K562 (cell line): ENCODE measurements around the gene BMI1.

ENCODE experiments used
- CTCF ChIP-seq, 3 experiments: IDR thresholded peaks in 2 of 3; conservative IDR thresholded peaks in 1 of 3; 2 replicates each; pipeline ENCODE4 v1.5.1; 2011 to 2012; ENCODE audit warnings: low read length in 3 of 3, mild to moderate bottlenecking in 3 of 3, control low read depth in 2 of 3, improper control_type of control experiment in 1 of 3, inconsistent platforms in 1 of 3, low read depth in 1 of 3, mixed read lengths in 1 of 3, moderate library complexity in 1 of 3; ENCODE audit not compliant: insufficient read depth in 2 of 3
- EZH2 ChIP-seq: IDR thresholded peaks from 2 replicates; pipeline ENCODE4 v1.6.1; 2012; ENCODE audit warnings: low read depth, mild to moderate bottlenecking, inconsistent platforms, low read length, borderline replicate concordance
- GABPA ChIP-seq: fragments of 200-800 bp; sonication (Bioruptor generic); conservative IDR thresholded peaks from 2 replicates; pipeline ENCODE4 v1.6.1; 2016; ENCODE audit warnings: low read depth, missing genetic modification characterization, missing compliant biosample characterization
- NRF1 ChIP-seq, 2 experiments: fragments of 450-650 bp; IDR thresholded peaks in 1 of 2; conservative IDR thresholded peaks in 1 of 2; 2 replicates each; pipeline ENCODE4 v1.6.1; 2014; ENCODE audit warnings: mild to moderate bottlenecking in 2 of 2
- RREB1 ChIP-seq: fragments of 250-450 bp; sonication (Bioruptor Pico); IDR thresholded peaks from 2 replicates; pipeline ENCODE4 v1.4.0; 2020
- TAF1 ChIP-seq: IDR thresholded peaks from 2 replicates; pipeline ENCODE4 v1.6.1; 2011; ENCODE audit warnings: mild to moderate bottlenecking, low read length, moderate library complexity; ENCODE audit not compliant: insufficient read depth, control insufficient read depth, severe bottlenecking; ENCODE audit errors: extremely low read depth
- TARDBP ChIP-seq: fragments of 450-650 bp; IDR thresholded peaks from 2 replicates; pipeline ENCODE4 v1.6.1; 2016
- ZNF511 ChIP-seq: sonication (generic); formaldehyde crosslinking; IDR thresholded peaks from 2 replicates; pipeline ENCODE4 v1.8.0; 2022; ENCODE audit warnings: mild to moderate bottlenecking, missing genetic modification reagents
- ZNF75A ChIP-seq: fragments of 450-650 bp; formaldehyde crosslinking; IDR thresholded peaks from 2 replicates; pipeline ENCODE4 v1.4.0; 2020; ENCODE audit warnings: mild to moderate bottlenecking

GRCh38 chr10:22322641-22323160 is 1.8 kb downstream of the BMI1 start:
- no peak; the same call in 1 of the 2 replicates for TF ChIP-seq EZH2
- no peak for TF ChIP-seq CTCF (IDR thresholded peaks at IDR 0.05 in 2 of 3, conservative IDR thresholded peaks at IDR 0.05 in 1 of 3; ENCODE audit: insufficient read depth in 2 of 3, low read depth in 1 of 3, low read length in 3 of 3)
- TF ChIP-seq NRF1 (conservative IDR thresholded peaks at IDR 0.05 in 1 of 2, IDR thresholded peaks at IDR 0.05 in 1 of 2) = no peak
- TF ChIP-seq TARDBP = no peak
- no peak for TF ChIP-seq TAF1
- no peak for TF ChIP-seq ZNF75A (CRISPR knock-in tag)
- TF ChIP-seq ZNF511 (CRISPR knock-in tag) = no peak
- TF ChIP-seq RREB1 (CRISPR knock-in tag) = no peak
- TF ChIP-seq GABPA (tag) = no peak
